GM21381 (cell line): Measurements from ENCODE around the gene TMEM165.

Experiments
- ATAC-seq: cut with Tn5 transposase; IDR thresholded peaks from one replicate; pipeline ENCODE4 v1.9.1; 2021; ENCODE audit warnings: mild to moderate bottlenecking, moderate library complexity; ENCODE audit not compliant: unreplicated experiment

TMEM165 gene

GRCh38 chr4:55447831-55448230 lies 52.1 kb downstream of the TMEM165 start:
- ATAC-seq: no peak

- ATAC-seq: no peak
Measured at GRCh38 chr4:55450566-55450965, 54.8 kb downstream of the TMEM165 start.

- no peak for ATAC-seq
Measured at GRCh38 chr4:55458164-55458563, 62.4 kb downstream of the TMEM165 start.

- no peak for ATAC-seq
Measured at GRCh38 chr4:55458611-55459010, 62.9 kb downstream of the TMEM165 start.

GRCh38 chr4:55466001-55466400 lies 70.2 kb downstream of the TMEM165 start:
- ATAC-seq: no peak

GRCh38 chr4:55468724-55469123 lies 73.0 kb downstream of the TMEM165 start:
- ATAC-seq: no peak

GRCh38 chr4:55469979-55470378 lies 74.2 kb downstream of the TMEM165 start:
- no peak for ATAC-seq
